HG03039 (cell line): ENCODE measurements around the gene EPAS1.
"Not testable (repeated sequence)": the region's sequence is repeated elsewhere in the genome, so short reads cannot be mapped to it uniquely, and the experiment has no call there.

Source experiments
- ATAC-seq: cut with Tn5 transposase; IDR thresholded peaks from one replicate; pipeline ENCODE4 v1.9.1; 2021; ENCODE audit warnings: mild to moderate bottlenecking, moderate library complexity; ENCODE audit not compliant: unreplicated experiment

EPAS1 gene

DNA sequence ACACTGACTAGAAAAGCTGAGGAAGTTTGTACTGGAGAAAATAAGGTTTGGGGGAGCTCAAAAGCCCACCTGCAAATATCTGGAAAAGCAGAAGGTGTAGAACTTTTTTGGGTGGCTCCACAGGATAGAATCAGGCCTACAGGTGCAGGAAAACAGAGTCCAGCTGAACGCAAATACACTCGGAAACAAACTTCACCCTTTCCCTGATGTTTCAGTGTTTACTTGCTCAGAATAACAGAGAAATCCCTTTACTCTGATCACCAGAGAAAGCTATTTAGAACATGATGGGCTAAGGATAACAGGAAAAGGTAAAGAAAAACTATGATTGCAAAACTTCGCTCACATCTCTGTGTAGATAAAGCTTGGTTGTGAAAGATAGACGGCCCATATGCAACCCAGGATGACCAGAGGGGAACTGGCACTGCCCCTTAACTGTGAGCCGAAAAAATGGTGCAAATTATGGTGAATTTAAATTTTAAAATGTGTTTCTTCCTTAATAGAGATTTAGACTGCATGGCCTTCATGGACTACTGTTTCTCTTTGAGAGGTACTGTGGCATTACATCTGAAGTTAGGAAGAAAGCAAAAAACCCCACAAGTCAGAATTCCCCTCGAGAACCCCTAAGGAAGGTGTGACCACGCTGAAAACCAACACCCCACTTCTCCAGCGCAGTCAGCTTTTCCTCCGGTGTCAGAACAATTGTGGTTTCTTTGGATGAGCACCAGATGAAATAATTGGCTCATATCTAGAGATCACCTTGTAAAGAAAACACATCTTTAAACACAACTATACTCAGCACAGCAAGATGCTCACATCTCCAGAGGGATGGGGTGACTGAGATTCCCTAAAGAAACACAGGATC is 97.7 kb downstream of the EPAS1 start:
- ATAC-seq, result no peak

DNA sequence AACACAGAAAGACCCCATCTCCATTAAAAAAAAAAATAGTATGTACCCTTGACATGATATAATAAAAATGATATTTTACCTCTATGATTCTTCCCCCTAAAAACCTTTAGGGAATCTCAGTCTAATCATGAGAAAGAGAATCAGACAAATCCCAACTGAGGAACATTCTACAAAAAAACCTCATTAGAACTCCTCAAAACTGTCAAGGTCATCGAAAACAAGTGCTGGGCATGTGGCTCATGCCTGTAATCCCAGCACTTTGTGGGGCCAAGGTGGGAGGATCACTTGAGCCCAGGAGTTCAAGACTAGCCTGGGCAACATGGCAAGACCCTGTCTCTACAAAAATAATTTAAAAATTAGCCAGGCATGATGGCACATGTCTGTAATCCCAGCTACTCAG is 98.5 kb downstream of the EPAS1 start:
- ATAC-seq, result not testable (repeated sequence)

DNA sequence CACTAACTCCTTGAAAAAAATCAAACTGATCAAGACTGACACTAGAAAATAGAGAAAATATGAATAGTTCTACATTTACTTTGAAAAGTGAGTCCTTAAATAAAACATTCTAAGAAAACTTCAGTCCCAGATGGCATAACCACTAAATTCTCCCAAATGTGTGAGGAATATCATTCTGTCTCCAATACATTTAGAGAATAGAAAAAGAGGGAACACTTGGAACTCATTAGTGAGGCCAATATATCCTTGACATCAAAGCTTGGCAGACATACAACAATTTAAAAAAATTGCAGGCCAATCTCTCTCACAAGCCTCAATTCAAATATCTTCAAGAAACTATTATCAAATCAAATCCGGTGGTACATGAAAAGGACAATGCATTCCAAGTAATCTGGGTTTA is 102.8 kb downstream of the EPAS1 start:
- ATAC-seq, result no peak

DNA sequence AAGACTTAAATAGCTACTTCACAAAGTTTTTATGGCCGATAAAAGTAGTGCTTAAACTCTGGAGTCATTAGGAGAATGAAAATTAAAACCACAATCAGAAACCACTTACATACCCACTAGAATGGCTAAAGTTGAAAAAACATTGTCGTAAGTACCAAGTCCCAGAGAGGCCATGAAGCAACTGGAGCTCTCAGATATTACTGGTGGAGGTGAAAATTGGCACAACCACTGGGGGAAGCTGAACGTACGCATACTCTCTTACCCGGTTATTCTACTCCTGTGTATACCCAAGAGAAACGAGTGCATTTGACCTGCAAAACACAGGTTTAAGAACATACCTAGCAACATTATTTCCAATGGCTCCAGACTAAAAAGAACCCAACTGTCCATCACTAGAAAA is 105.7 kb downstream of the EPAS1 start:
- no peak for ATAC-seq

DNA sequence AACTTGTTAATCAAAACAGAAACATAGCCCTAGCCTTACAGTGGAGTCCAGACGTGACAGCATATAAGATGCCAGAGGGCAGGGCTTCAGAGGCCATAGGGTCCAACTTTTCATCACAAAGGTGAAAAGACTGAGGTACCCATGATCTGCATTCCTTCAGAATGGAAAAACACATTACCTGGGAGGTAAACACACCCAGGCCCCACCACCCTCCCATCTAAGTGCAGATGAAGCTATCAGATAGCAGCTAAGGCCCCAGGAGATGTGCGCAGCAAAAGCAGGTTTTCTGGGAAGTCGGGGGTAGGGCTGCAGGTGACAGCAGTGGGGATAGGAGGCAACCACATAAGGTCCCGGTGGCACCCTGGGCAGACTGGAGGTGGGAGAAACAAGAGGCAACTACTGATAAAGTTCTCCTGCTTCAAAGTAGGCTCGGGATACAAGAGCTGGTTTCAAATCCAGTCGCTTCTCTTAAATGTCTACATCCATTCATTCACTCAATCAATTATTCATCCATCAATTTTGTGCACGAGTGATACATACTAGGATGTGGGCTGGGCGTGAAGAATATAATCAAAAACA is 107.1 kb downstream of the EPAS1 start:
- ATAC-seq, result no peak

DNA sequence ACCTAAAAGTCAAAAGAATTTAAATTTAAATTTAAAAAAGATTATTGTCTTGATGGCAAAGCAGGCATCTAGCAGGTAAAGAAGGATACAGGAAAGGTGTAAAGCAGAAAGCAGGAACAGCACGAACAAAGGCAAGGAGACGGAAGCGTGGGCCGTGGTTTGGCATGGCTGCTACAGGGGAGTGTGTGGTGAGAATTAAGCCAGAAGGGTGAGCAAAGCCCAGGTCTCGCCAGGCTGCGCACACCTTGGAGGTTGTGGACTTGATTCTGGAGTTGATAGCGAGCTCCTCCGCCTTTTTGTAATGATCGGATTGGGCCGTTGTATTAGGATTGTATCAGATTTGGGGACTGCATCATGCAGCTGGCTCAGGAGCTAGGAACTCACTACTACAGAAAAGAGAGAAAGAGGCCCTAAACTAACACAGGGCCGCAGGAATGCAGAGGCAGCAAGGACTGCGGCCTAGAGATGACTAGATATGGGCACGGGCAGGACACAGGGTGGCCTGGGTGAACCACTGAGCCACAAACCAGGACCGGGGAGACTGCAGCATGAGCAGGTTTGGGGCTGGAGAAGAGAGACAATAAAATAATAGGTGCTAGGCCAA is 110.7 kb downstream of the EPAS1 start:
- no peak for ATAC-seq

DNA sequence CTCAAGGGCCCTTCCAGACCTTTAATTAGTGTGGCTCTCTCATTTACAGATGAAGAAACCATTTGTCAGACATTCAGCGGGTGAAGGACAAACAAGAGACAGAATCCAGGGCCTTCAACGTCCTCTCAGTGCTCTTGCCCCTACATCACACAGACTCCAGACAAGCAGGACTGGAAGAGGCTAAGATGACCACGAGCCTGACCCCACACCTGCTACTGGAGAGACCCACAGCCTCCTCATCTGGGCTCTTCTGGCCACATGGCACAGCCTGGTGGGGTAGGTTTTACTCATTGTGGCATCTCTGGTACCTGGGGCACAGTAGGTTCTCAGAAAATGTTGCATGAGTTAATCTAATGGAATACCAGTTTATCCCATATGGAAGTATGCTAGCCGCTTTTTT is 112.5 kb downstream of the EPAS1 start:
- no peak for ATAC-seq

DNA sequence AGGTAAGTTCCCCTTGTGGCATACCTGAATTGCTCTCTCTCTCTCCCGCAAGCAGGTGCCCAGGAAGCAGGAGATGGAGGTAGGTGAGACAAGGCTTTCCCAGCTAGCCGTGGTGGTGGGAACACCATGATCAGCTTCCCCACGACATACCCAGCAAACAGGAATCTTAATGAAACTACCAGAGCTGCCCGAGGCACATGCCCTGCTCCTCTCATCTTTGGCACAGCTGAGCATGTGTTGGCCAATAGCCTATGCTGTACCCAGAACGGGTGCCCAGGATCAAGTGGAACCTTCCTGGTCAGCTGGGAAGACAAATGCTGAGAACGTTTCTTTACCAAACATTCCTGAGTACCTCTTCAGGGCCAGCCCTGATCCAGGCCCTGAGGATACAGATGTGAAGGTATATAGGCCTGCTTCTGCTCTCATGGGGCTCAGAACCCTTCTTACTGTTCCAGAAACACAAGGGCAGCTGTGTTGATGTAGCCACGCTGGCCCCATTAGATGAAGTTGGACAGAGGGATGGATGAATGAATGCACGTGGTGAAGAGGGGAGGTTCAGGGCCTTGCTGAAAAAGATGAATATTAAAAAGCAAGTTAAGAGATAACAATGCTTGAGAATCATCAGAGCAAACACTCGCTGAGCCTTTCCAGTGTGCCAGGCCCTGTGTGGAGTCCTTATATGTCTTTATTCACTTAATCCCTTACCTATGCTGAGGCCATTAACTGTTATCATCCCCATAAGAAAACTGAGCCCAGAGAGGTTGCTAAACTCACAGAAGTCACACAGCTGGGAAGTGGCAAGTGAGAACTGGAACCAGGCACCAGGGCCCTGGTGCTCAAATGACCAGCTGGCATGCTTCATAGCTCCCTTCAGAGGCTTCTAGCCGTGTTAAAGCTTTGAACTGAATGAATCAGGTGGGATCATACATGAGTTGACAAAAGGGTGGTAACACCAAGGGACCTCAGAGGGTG is 113.4 kb downstream of the EPAS1 start:
- no peak for ATAC-seq

DNA sequence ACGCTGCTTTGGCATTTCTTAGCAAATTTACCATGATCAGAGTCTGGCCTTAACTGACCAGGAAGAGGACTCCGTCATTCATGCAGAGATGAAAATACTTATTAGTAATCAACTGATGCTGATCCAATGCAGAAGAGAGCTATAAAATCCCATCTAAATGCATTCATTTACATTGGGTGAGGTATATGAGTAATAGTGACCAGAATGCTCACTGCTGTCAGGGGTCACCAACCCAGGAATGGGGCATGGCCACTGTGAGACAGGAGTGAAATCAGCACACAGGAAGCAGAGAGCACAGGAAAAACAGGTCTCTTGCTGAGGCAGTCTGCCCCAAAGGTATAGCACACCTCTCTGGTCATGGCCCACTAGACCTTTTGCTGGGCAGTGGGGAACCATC is 114.0 kb downstream of the EPAS1 start:
- no peak for ATAC-seq

DNA sequence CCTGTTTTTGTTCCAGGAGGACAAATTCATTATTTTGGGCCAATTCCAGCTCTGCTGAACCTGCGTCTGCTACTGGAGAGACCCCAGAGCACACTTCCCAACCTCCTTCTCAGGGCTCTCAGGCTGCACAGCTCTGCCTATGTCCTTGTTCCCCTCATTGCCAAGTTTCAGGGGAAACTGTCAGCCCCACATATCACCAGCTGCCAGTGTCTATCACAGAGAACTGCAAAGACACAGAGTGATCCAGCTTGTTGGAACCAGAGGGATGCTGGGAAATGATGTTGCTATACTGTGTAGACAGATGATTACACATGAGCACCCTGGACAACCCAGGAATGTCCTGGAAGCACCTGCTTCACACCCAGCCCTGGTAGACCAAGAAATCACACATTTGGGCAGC is 114.8 kb downstream of the EPAS1 start:
- no peak for ATAC-seq

DNA sequence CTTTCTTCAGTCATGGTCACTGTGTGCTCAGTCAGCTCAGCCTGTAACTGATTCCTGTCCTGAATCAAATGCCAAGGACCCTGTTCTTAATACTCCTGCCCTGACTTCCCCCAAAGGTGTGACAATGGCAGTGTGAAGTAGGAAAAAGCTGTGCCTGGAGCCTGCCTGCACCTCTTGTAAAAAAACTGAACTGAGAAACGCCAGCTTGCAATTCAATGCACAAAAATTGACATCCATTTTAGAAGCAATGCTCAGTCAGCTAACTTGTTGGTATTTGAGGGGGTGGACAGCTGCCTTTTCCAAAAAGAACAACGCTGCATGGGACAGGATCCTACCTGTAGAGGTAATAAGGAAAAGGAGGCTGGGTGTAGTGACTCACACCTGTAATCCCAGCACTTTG is 115.9 kb downstream of the EPAS1 start:
- ATAC-seq, result no peak

DNA sequence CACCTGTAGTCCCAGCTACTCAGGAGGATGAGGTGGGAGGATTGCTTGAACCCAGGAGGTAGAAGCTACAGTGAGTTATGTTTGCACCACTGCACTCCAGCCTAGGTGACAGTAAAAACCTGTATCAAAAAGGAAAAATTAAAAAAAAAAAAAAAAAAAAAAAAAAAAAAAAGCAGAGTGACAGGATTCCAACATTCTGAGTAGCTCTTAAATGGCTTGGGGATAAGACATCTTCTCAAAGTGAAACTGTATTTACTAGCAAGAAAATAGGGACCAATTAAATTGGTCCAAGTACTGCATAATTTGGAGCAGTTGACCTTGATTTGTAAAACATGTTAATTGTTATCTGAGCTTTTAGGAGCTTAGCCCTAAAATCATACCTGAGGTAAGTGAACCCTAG is 116.4 kb downstream of the EPAS1 start:
- no peak for ATAC-seq

DNA sequence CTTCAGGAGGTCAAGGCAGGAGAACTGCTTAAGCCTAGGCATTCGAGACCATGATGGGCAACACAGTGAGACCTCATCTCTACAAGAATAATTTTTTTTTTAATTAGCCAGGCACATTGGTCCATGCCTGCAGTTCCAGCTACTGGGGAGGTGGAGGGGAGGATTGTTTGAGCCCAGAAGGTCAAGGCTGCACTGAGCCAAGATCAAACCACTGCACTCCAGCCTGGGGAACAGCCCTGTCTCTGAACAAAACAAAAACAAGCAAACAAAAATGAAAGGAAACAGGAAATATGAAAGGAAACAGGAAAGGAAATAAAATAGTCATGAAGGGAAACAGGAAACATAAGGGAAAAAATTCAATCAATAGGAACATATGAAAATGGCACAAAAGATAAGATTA is 117.5 kb downstream of the EPAS1 start:
- ATAC-seq, result no peak

DNA sequence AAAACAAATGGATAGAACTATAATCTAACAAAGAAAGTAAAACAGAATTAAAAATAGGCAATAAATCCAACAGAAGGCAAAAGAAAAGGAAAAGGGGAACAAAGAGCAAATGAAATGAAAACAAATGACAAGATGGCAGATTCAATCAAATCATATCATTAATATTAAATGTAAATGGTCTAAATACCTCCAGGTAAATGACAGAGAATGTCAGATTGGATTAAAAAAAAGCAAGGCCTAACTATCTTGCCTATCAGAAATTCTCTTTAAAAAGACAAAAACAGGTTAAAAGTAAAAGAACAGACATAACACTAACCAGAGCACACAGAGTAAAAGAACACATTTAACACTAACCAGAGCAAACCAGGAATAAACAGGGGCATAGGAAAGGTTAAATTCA is 119.1 kb downstream of the EPAS1 start:
- ATAC-seq, result no peak

DNA sequence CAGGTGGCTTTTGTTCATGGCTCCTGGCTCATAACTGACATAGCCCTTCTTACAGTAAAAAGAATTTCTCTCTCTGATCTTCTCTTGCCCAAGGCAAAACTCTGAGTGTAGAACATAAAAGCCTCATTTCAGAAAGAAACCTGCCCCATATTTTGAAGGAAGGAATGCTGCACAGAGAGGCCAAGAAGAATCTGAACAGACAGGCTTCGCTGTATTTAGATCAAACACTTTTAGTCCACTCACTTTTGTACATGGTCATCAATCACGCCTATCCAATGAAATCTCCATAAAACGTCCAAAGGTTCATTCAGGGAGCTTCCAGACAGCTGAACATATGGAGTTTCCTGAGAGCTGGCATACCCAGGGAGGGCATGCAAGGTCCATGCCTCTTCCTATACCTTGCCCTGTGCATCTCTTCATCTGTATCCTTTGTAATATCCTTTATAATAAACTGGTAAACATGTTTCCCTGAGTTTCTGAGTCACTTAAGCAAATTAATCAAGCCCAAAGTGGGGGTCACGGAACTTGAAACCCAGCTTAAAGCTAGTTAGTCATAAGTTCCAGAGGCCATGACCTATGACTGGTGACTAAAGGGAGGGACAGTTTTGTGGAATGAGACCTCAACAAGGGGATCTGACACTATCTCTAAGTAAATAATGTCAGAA is 119.7 kb downstream of the EPAS1 start:
- ATAC-seq, result no peak

DNA sequence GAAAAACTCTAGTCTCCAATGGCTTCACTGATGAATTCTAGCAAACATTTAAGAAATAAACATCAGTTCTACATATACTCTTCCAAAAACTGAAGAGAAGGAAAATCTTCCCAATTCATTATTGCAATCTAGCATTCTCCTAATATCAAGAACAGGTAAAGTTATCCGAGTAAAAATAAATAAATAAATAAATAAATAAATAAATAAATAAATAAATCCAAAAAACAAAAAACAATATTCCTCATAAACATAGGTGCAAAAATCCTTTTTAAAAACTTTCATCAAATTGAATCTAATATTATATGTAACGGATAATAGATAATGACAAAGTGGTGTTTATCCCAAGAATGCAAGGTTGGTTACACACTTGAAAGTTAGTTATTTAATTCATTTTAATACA is 123.7 kb downstream of the EPAS1 start:
- ATAC-seq, result no peak

DNA sequence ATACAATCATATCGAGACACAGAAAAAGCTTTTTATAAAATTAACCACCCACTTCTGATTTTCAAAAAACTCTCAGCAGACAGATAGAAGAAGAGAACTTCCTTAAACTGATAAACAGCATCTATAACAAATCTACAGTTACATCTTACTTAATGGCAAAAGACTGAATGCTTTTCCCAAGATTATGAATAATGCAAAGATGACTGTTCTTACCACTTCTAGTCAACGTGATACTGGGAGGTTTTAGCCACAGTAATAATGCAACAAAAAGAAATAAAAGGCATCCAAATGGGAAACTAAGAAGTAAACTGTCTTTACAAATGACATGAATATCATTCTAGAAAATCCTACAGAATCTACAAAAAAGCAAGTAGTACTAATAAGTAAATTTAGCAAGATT is 124.2 kb downstream of the EPAS1 start:
- ATAC-seq, result no peak

DNA sequence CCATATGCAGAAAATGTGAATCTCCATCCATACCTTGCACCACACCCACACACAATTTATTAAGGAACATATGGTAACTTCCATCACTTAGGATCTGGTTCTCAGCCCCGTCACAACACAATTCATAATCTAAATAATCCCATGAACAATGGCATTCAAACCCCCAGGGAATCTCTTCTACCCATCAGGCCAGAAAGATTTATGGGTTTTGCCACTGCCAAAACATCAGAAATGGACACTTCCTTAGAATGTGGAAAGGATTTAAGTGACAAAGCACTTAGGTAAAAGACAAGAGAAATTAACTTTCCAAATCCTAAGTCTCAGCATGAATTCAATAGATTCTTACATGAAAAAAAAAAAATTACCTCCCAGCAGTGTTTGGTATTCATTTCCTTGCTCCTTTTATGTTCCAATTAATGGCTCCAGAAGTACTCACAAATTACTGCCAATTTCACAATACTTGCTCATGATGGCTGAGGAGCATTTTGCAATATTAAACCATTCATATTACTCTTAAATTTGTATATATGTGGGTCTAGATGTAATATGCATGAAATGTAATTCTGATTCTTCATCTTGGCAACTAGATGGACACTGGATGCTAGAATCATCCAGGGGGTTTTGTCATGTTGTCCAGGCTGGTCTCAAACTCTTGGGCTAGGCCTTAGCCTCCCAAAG is 125.6 kb downstream of the EPAS1 start:
- ATAC-seq, result no peak

DNA sequence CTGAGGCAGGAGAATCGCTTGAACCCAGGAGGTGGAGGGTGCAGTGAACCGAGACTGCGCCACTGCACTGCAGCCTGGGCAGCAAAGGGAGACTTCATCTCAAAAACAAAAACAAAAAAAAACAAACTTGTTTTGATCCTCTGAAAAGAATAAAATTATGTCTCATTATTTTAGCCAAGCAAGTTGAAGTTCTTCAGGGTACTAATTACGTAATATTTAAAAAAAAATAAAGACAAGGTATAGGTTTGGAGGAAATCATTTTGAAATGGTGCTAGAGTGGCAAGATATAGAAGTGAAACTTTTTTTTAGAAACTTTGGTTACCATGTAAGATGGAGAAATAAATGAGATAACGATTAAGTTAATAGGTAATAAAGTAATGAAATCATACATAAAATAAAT is 127.7 kb downstream of the EPAS1 start:
- ATAC-seq, result no peak

DNA sequence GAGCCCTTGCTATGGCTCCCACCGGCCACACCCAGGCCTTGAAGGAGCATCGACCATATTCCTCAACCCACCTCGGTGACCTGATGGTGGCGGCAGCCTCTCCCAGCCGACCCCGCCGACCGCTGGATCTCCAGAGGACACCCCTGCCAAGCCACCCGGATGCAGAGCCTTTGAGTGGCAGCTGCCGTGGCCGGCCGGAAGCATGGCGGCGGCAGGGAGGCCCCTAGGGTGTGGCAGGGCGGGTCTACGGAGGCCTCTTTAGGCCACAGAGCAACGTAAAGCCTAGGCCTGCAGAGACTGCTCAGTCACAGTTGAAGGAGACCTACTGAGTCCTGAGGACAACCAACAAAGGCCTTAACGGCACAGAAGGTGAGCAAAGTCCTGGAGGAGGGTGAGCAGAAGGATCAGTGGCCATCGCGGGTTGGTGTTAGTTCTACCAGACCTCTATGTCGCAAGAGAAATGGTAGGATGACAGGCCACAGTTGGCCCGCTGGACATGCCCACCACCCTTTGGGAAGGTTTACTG is 131.8 kb downstream of the EPAS1 start:
- ATAC-seq, result no peak
